Endothelial cell of umbilical vein (primary cell): Measurements from ENCODE around the gene CLDN5. TPM values are rescaled to one million over a fixed set of nuclear protein-coding genes. Genes with fewer than 3 reads are reported as not detected.

Experiments
- BruUV-seq: library from RNA; stranded (reverse); fragments of 400-500 nt; replicated peaks from 2 replicates; lab custom pipeline; 2021; lab: Mats Ljungman, UMichigan
- CTCF ChIA-PET: fragments of 300-600, 350-600 bp; sonication (Branson Sonifier 250); formaldehyde crosslinking; loops from one replicate; lab custom pipeline; 2021; ENCODE audit warnings: antibody characterized with exemption, inconsistent platforms; lab: Charles Lee
- POLR2A ChIA-PET: fragments of 300-600, 350-600 bp; sonication (Branson Sonifier 250); formaldehyde crosslinking; loops from one replicate; lab custom pipeline; 2021; ENCODE audit warnings: antibody characterized with exemption, inconsistent platforms; lab: Charles Lee
- DNase-seq: peaks from one replicate; pipeline ENCODE4 v3.0.0-alpha.2; 2011; ENCODE audit warnings: low read depth, low spot score
- FAIRE-seq: peaks from 2 replicates; lab custom pipeline; 2011; peaks lifted over from hg19 to GRCh38; lab: Jason Lieb, UNC
- H2AFZ ChIP-seq: 2 replicates; pipeline ENCODE4 v1.6.0; 2012; ENCODE audit warnings: low read depth, low read length, control low read depth, inconsistent platforms
- H3K27ac ChIP-seq: 2 replicates; pipeline ENCODE4 v1.5.1; 2011; ENCODE audit warnings: low read depth, mild to moderate bottlenecking, control low read depth, low read length, moderate library complexity; ENCODE audit not compliant: insufficient read depth
- H3K27me3 ChIP-seq, 2 experiments: 2 replicates each; pipeline versions ENCODE4 v1.6.0 to v1.6.1; 2011; ENCODE audit warnings: low read length in 2 of 2, mixed read lengths in 1 of 2; ENCODE audit not compliant: control insufficient read depth in 2 of 2, insufficient read depth in 2 of 2
- H3K36me3 ChIP-seq, 2 experiments: 2 replicates in 1 of 2; 3 replicates in 1 of 2; pipeline ENCODE4 v1.5.1; 2011; ENCODE audit warnings: low read length in 2 of 2, mild to moderate bottlenecking in 1 of 2, moderate library complexity in 1 of 2; ENCODE audit not compliant: control insufficient read depth in 2 of 2, insufficient read depth in 2 of 2; ENCODE audit errors: extremely low read depth in 1 of 2
- H3K4me1 ChIP-seq: 3 replicates; pipeline ENCODE4 v1.5.1; 2011; ENCODE audit warnings: mild to moderate bottlenecking, low read length; ENCODE audit not compliant: control insufficient read depth, insufficient read depth; ENCODE audit errors: extremely low read depth
- H3K4me2 ChIP-seq: 2 replicates; pipeline ENCODE4 v1.6.1; 2011; ENCODE audit warnings: low read length, control low read depth, mixed read lengths; ENCODE audit not compliant: insufficient read depth
- H3K4me3 ChIP-seq, 3 experiments: fragments of 200-600 bp in 1 of 3; sonication (generic), shearing (Covaris generic) in 1 of 3; replicated peaks in 1 of 3; 2 replicates each; pipeline ENCODE4 v1.5.1; 2011 to 2016; ENCODE audit warnings: control low read depth in 3 of 3, low read length in 3 of 3, mild to moderate bottlenecking in 2 of 3, inconsistent platforms in 1 of 3, low read depth in 1 of 3, moderate library complexity in 1 of 3; ENCODE audit not compliant: insufficient read depth in 1 of 3
- H3K79me2 ChIP-seq: 2 replicates; pipeline ENCODE4 v1.6.0; 2012; ENCODE audit warnings: low read length, inconsistent platforms; ENCODE audit not compliant: control insufficient read depth, insufficient read depth
- H3K9ac ChIP-seq: replicated peaks from 2 replicates; pipeline ENCODE3; 2011; ENCODE audit warnings: low read length, control low read depth; ENCODE audit not compliant: insufficient read depth; ENCODE audit errors: extremely low read depth
- H3K9me1 ChIP-seq: replicated peaks from 3 replicates; pipeline ENCODE4 v1.6.0; 2011; ENCODE audit warnings: mild to moderate bottlenecking, low read length; ENCODE audit not compliant: control insufficient read depth, insufficient read depth; ENCODE audit errors: extremely low read depth
- H3K9me3 ChIP-seq: replicated peaks from 2 replicates; pipeline ENCODE4 v1.5.1; 2012; ENCODE audit warnings: low read length, inconsistent platforms; ENCODE audit not compliant: control insufficient read depth, insufficient read depth
- H4K20me1 ChIP-seq: replicated peaks from 2 replicates; pipeline ENCODE3; 2011; ENCODE audit warnings: mild to moderate bottlenecking, low read length; ENCODE audit not compliant: control insufficient read depth, insufficient read depth; ENCODE audit errors: extremely low read depth
- EZH2 ChIP-seq: IDR thresholded peaks from 2 replicates; pipeline ENCODE4 v1.6.1; 2012; ENCODE audit warnings: borderline replicate concordance, low read depth, mild to moderate bottlenecking, moderate library complexity, low read length, inconsistent platforms; ENCODE audit not compliant: severe bottlenecking
- FOS ChIP-seq: IDR thresholded peaks from 2 replicates; pipeline ENCODE4 v1.6.1; 2011; ENCODE audit warnings: mild to moderate bottlenecking, low read length, moderate library complexity, borderline replicate concordance; ENCODE audit not compliant: insufficient read depth
- GATA2 ChIP-seq: IDR thresholded peaks from 2 replicates; pipeline ENCODE4 v1.7.0; 2011; ENCODE audit warnings: low read depth, mild to moderate bottlenecking, moderate library complexity, mixed read lengths, low read length; ENCODE audit not compliant: insufficient read length, insufficient read depth
- JUN ChIP-seq: IDR thresholded peaks from 2 replicates; pipeline ENCODE4 v1.6.1; 2011; ENCODE audit warnings: borderline replicate concordance, low read depth; ENCODE audit not compliant: insufficient read length, insufficient read depth
- MYC ChIP-seq: IDR thresholded peaks from one replicate; pipeline ENCODE4 v1.6.1; 2011; ENCODE audit warnings: mild to moderate bottlenecking, low read depth, low read length
- POLR2A ChIP-seq: IDR thresholded peaks from 2 replicates; pipeline ENCODE4 v1.6.1; 2012; ENCODE audit warnings: low read depth, mild to moderate bottlenecking, control low read depth, low read length
- POLR2AphosphoS5 ChIP-seq: IDR thresholded peaks from 2 replicates; pipeline ENCODE4 v1.6.1; 2012; ENCODE audit warnings: low read depth, mild to moderate bottlenecking, control low read depth, low read length, moderate library complexity; ENCODE audit not compliant: insufficient read depth
- dilution Hi-C: fragments of 300-500 bp; cut with MboI; formaldehyde crosslinking; loops from one replicate; pipeline ENCODE4 v1.15.0; 2019; ENCODE audit warnings: low sequenced_read_pairs; ENCODE audit not compliant: extremely low pct_ligation_motif_present
- intact Hi-C: fragments of 100-400 bp; cut with micrococcal nuclease; formaldehyde crosslinking; loops from one replicate; pipeline ENCODE4 v1.10.0; 2022
- polyA plus RNA-seq, 4 experiments: library from polyadenylated mRNA; depleted of rRNA in 3 of 4; stranded (reverse) in 3 of 4; unstranded in 1 of 4; fragments of >200 nt; gene quantifications; 2 replicates each; pipeline versions ENCODE4 v1.2.1 to v1.2.3, GENCODE V29; 2011 to 2012; ENCODE audit warnings: missing spikeins in 1 of 4
- total RNA-seq: library from RNA; stranded (reverse); gene quantifications from 2 replicates; pipeline ENCODE4 v1.2.3, GENCODE V29; 2021
- TF ChIP-seq, protein P1 (sequence below): IDR thresholded peaks from 2 replicates; pipeline ENCODE4 v1.6.1; 2011; ENCODE audit not compliant: insufficient read depth, insufficient read length
- TF ChIP-seq, protein P2 (sequence below), 2 donors: IDR thresholded peaks; 1 replicate in 1 of 2; 2 replicates in 1 of 2; pipeline ENCODE4 v1.5.1; 2011; ENCODE audit warnings: low read length in 2 of 2, mild to moderate bottlenecking in 2 of 2, moderate library complexity in 2 of 2, control low read depth in 1 of 2, inconsistent platforms in 1 of 2, low read depth in 1 of 2; ENCODE audit not compliant: insufficient read depth in 1 of 2; ENCODE audit errors: extremely low read depth in 1 of 2

CLDN5 gene
- total and polyA plus RNA-seq, 2 donors (not counting 3 experiments of a cell fraction or from before 2014, with no cell fraction given), result 198 to 252 TPM

DNA sequence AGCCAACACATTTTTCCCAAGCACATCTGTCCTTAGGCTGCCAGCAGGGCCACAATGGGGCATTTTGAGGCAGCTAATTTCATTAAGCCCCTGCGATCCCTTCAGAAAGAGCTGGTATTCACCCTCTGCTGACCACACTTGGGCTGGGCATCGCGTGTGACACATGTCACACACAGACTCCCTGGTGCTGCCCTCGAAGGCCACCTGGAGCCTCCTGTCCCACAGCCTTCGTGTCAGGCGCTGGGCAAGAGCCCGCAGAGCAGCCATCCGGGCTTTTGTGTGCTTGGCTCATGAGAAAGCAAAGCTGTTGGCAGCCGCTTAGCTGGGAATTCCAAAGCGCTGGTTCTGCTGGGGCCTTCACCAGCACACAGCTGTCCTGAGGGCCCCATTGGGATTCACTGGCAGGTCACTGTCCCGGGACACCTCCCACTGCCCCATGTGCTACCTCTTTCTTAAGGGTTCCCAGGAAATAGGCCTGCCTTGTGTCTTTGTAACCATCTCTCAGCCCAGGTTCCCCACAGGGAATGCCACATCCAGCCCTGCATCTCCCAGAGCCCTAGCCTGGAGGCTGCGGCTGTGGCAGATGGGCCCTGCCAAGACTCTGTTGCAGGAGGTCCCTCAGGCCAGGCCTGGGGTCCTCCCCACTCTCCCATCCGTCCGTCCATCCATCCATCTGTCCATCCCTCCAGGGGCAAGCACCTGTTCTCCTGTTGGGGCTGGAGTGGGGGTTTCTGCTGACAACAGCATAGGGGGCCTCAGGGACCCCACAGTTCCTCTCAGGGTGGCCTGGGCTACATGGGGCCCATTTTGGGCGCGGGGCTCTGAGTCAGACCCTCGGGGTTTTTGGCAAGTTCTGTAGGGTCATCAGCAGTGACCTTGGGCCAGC is 4.9 kb downstream of the CLDN5 start:
- Histone ChIP-seq H2AFZ (no peak overlapping the region), H3K27ac (no peak overlapping the region), H3K4me1 (peaks cover 16% of the 10 kb centered on the region), H3K9me1 (no peaks in the 10 kb centered on the region), H3K79me2 (peaks cover 28% of the 10 kb centered on the region), H3K36me3 (peaks cover 0 to 2% of the 10 kb centered on the region in 2 experiments), H4K20me1 (no peaks in the 10 kb centered on the region), H3K9me3 (no peaks in the 10 kb centered on the region), H3K9ac (no peak overlapping the region), H3K4me3 (no peak overlapping the region), H3K4me2 (no peak overlapping the region), H3K27me3 (no peaks in the 10 kb centered on the region)
- ChIA-PET CTCF (interaction anchor here (0.6 to 4.6 kb wide), 6 partner anchors 17 to 110 kb away, joined by 3 to 50 read pairs (median 3); no protein-coding TSS in a partner anchor), POLR2A (interaction anchor here (0.8 kb wide), 1 partner anchor 41 kb away, joined by 3 read pairs; no protein-coding TSS in a partner anchor)
- FAIRE-seq (no peak), DNase-seq (no peak)
- intact Hi-C loops (no loop called here), dilution Hi-C loops (no loop called here)
- no TSS peak for BruUV-seq
- TF ChIP-seq GATA2 (no peak), FOS (no peak), POLR2A (no peak), POLR2AphosphoS5 (no peak), EZH2 (no peak), MYC (no peak), JUN (no peak)
- TF ChIP-seq, protein P1, sequence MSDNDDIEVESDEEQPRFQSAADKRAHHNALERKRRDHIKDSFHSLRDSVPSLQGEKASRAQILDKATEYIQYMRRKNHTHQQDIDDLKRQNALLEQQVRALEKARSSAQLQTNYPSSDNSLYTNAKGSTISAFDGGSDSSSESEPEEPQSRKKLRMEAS, result no peak
- TF ChIP-seq, protein P2, sequence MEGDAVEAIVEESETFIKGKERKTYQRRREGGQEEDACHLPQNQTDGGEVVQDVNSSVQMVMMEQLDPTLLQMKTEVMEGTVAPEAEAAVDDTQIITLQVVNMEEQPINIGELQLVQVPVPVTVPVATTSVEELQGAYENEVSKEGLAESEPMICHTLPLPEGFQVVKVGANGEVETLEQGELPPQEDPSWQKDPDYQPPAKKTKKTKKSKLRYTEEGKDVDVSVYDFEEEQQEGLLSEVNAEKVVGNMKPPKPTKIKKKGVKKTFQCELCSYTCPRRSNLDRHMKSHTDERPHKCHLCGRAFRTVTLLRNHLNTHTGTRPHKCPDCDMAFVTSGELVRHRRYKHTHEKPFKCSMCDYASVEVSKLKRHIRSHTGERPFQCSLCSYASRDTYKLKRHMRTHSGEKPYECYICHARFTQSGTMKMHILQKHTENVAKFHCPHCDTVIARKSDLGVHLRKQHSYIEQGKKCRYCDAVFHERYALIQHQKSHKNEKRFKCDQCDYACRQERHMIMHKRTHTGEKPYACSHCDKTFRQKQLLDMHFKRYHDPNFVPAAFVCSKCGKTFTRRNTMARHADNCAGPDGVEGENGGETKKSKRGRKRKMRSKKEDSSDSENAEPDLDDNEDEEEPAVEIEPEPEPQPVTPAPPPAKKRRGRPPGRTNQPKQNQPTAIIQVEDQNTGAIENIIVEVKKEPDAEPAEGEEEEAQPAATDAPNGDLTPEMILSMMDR (IDR thresholded peaks at IDR 0.05; ENCODE audit: extremely low read depth in 1 of 2, insufficient read depth in 1 of 2, low read depth in 1 of 2, low read length in 2 of 2), result no peak
